Measurements from ENCODE around the gene OR14J1.

The OR14J1 gene

DNA sequence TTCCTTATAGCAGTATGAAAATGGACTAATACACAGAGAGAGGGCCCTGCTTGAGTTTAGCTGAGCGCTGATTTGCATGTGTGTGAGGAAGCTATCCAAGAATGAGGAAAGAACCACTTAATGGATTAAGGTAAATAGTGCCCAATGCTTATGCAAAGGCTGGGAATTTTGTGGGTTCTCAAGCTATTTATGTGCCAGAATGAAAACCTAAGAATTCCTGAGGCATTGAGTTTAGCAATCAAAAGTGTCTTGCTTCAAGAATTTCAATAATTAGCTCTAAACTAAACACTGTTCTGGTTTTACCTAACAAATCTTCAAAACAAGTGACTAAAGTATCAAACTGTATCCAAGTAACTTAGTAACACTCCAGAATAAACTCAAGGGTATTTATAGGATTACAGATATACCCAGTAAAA lies 7.0 kb upstream of the OR14J1 start:
- no peak for TF ChIP-seq POLR2AphosphoS5 (IDR thresholded peaks at IDR 0.05; ENCODE audit: low read depth, low read length)
- no peak for TF ChIP-seq TAF1 (IDR thresholded peaks at IDR 0.05; ENCODE audit: borderline replicate concordance, insufficient read depth, low read length)
- no peak for TF ChIP-seq SIN3A (IDR thresholded peaks at IDR 0.05; ENCODE audit: borderline replicate concordance, insufficient read depth, low read length)
- TF ChIP-seq, protein P1, sequence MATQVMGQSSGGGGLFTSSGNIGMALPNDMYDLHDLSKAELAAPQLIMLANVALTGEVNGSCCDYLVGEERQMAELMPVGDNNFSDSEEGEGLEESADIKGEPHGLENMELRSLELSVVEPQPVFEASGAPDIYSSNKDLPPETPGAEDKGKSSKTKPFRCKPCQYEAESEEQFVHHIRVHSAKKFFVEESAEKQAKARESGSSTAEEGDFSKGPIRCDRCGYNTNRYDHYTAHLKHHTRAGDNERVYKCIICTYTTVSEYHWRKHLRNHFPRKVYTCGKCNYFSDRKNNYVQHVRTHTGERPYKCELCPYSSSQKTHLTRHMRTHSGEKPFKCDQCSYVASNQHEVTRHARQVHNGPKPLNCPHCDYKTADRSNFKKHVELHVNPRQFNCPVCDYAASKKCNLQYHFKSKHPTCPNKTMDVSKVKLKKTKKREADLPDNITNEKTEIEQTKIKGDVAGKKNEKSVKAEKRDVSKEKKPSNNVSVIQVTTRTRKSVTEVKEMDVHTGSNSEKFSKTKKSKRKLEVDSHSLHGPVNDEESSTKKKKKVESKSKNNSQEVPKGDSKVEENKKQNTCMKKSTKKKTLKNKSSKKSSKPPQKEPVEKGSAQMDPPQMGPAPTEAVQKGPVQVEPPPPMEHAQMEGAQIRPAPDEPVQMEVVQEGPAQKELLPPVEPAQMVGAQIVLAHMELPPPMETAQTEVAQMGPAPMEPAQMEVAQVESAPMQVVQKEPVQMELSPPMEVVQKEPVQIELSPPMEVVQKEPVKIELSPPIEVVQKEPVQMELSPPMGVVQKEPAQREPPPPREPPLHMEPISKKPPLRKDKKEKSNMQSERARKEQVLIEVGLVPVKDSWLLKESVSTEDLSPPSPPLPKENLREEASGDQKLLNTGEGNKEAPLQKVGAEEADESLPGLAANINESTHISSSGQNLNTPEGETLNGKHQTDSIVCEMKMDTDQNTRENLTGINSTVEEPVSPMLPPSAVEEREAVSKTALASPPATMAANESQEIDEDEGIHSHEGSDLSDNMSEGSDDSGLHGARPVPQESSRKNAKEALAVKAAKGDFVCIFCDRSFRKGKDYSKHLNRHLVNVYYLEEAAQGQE (IDR thresholded peaks at IDR 0.05; ENCODE audit: insufficient read depth in 1 of 2, low read depth in 2 of 2, low read length in 2 of 2) = no peak
- TF ChIP-seq FOXP2 (optimal IDR thresholded peaks at IDR 0.05; ENCODE audit: borderline replicate concordance, extremely low read depth, extremely low read length, insufficient read depth) = no peak

DNA sequence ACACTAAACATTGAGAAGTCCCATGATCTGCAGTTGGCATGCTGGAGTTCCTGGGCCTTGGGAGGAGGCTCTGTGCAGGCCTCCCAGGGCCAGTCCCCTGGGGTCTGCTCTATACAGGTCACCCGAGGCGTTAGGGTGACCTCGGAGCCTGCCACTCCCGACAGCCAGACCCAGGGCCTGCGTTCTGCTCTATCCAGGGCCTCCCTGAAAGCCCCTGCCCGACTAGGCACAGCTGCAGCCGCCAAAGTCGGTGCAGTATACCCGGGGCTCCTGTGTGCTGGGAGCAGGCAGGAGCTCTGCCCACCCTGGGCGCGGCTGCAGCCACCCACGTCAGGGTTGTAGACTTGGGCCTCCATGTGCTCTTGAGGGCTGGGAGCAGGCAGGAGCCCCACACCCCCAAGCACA lies 6.3 kb upstream of the OR14J1 start:
- TF ChIP-seq POLR2AphosphoS5 (IDR thresholded peaks at IDR 0.05; ENCODE audit: low read depth, low read length) (no peak), SIN3A (IDR thresholded peaks at IDR 0.05; ENCODE audit: borderline replicate concordance, insufficient read depth, low read length) (no peak), FOXP2 (optimal IDR thresholded peaks at IDR 0.05; ENCODE audit: borderline replicate concordance, extremely low read depth, extremely low read length, insufficient read depth) (no peak), TAF1 (IDR thresholded peaks at IDR 0.05; ENCODE audit: borderline replicate concordance, insufficient read depth, low read length) (no peak)
- TF ChIP-seq, protein P1 (IDR thresholded peaks at IDR 0.05; ENCODE audit: insufficient read depth in 1 of 2, low read depth in 2 of 2, low read length in 2 of 2) = no peak

DNA sequence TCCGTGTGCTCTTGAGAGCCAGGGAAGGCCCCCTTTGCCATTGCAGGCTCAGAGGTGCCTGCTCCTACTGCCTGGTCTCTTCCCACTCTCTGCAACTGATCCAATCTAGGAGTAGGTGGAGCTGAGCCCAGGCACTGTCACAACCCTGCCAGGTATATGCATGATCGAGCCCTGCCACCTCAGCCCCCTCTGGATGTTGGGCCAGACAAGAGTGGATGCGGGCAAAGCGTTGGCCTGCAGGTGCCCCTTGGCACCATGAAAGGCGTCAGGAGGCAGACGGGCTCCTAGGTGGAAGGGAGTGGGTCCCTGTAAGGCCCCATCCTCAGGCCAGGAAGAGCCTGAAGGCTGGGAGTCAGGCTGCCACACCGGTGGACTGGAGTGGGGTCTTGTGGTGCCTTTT lies 5.9 kb upstream of the OR14J1 start:
- no peak for TF ChIP-seq POLR2AphosphoS5 (IDR thresholded peaks at IDR 0.05; ENCODE audit: low read depth, low read length)
- TF ChIP-seq SIN3A (IDR thresholded peaks at IDR 0.05; ENCODE audit: borderline replicate concordance, insufficient read depth, low read length) = no peak
- TF ChIP-seq TAF1 (IDR thresholded peaks at IDR 0.05; ENCODE audit: borderline replicate concordance, insufficient read depth, low read length) = no peak
- TF ChIP-seq, protein P1 (IDR thresholded peaks at IDR 0.05; ENCODE audit: insufficient read depth in 1 of 2, low read depth in 2 of 2, low read length in 2 of 2) = no peak
- no peak for TF ChIP-seq FOXP2 (optimal IDR thresholded peaks at IDR 0.05; ENCODE audit: borderline replicate concordance, extremely low read depth, extremely low read length, insufficient read depth)

DNA sequence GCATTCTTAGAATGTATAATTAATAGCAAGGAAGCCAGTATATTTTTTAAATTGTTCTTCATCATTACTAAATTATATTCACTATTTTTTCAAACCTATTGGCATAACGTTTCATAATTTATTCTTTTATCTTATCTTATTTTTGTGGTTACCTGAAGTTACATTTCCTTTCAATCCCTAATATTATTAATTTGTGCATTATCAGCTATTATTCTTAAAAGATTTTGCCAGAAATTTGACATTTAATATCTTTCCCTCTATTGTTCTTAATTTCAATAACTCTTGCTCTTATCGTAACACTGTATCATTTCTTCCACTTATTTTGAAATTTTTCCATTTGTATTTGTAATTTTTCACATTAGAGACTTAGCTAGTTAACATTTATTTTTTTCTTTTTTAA lies 18.4 kb downstream of the OR14J1 start:
- TF ChIP-seq FOXP2 (optimal IDR thresholded peaks at IDR 0.05; ENCODE audit: borderline replicate concordance, extremely low read depth, extremely low read length, insufficient read depth) = no peak
- no peak for TF ChIP-seq POLR2AphosphoS5 (IDR thresholded peaks at IDR 0.05; ENCODE audit: low read depth, low read length)
- TF ChIP-seq, protein P1 (IDR thresholded peaks at IDR 0.05; ENCODE audit: insufficient read depth in 1 of 2, low read depth in 2 of 2, low read length in 2 of 2) = no peak

DNA sequence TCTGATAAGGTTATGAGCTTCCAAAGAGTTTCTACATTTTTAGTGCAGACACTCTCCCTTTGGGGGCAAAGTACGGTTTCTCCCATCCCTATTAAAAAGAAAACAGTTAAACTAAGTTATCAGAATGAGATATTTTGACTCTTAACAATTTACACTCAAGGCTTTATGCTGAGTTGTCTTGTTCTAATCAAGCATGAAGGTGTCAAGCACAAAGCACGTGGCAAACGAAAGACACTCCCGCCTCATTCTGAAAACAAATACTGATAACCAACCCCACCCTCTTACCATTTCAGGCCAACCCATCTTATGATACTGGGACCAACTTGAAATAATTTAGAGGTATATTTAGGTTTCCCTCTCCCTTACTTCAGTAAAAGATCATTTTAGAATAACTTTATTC lies 24.3 kb downstream of the OR14J1 start:
- TF ChIP-seq POLR2AphosphoS5 (IDR thresholded peaks at IDR 0.05; ENCODE audit: low read depth, low read length) = no peak
- TF ChIP-seq SIN3A (IDR thresholded peaks at IDR 0.05; ENCODE audit: borderline replicate concordance, insufficient read depth, low read length) = no peak
- TF ChIP-seq FOXP2 (optimal IDR thresholded peaks at IDR 0.05; ENCODE audit: borderline replicate concordance, extremely low read depth, extremely low read length, insufficient read depth) = no peak
- TF ChIP-seq, protein P1 (IDR thresholded peaks at IDR 0.05; ENCODE audit: insufficient read depth in 1 of 2, low read depth in 2 of 2, low read length in 2 of 2) = no peak
- TF ChIP-seq TAF1 (IDR thresholded peaks at IDR 0.05; ENCODE audit: borderline replicate concordance, insufficient read depth, low read length) = no peak

Data from PFSK-1 (cell line).